Right lobe of liver (tissue), 6 donors: ENCODE measurements around the gene PLCB1. TPM values are rescaled to one million over a fixed set of nuclear protein-coding genes. Genes with fewer than 3 reads are reported as not detected.

Source experiments
- ATAC-seq, 4 donors: fragments of 200-7000 bp; cut with Tn5 transposase; one replicate each; pipeline ENCODE4 v1.9.1; 2020; ENCODE audit warnings: mild to moderate bottlenecking in 4 of 4, moderate library complexity in 4 of 4
- DNase-seq, 3 donors: peaks; one replicate each; pipeline ENCODE4 v3.0.0-alpha.2; 2020
- H3K27ac ChIP-seq, 3 donors: fragments of 200-600 bp; one replicate each; pipeline ENCODE4 v1.8.0; 2022
- H3K27me3 ChIP-seq, 2 donors: fragments of 200-600 bp; one replicate each; pipeline ENCODE4 v1.8.0; 2022
- H3K36me3 ChIP-seq, 4 donors: fragments of 200-600 bp; sonication (generic) in 1 of 4; one replicate each; pipeline versions ENCODE4 v1.5.1 to v1.8.0; 2017 to 2022; ENCODE audit warnings: control low read depth in 1 of 4
- H3K4me1 ChIP-seq, 4 donors: fragments of 200-600 bp; sonication (generic) in 1 of 4; one replicate each; pipeline versions ENCODE4 v1.5.1 to v1.8.0; 2017 to 2022; ENCODE audit warnings: control low read depth in 1 of 4
- H3K4me3 ChIP-seq, 3 donors: fragments of 200-600 bp; one replicate each; pipeline ENCODE4 v1.8.0; 2022
- H3K9me3 ChIP-seq, 4 donors: fragments of 200-600 bp; sonication (generic) in 1 of 4; one replicate each; pipeline versions ENCODE4 v1.5.1 to v1.8.0; 2017 to 2022; ENCODE audit warnings: control low read depth in 1 of 4
- POLR2A ChIP-seq: fragments of 450-650 bp; IDR thresholded peaks from one replicate; pipeline ENCODE4 v1.6.1; 2017; ENCODE audit warnings: antibody characterized with exemption, mild to moderate bottlenecking
- WGBS: methylation state at CpG from one replicate; pipeline ENCODE4 v1.1.6; 2018; ENCODE audit warnings: low coverage, low lambda C conversion rate; ENCODE audit not compliant: insufficient coverage; ENCODE audit errors: missing lambda C conversion rate; 5-methylcytosine and 5-hydroxymethylcytosine counted together
- intact Hi-C, 2 donors: fragments of 100-400 bp; cut with DNase I; formaldehyde crosslinking; loops; one replicate each; pipeline versions ENCODE4 v1.11.2 to v1.14.1; 2022
- total RNA-seq, 6 experiments: library from RNA; depleted of rRNA in 2 of 6; stranded (reverse); fragments of >200 nt in 2 of 6; fragmentation: NEBNext Ultra II Directional in 3 of 6; extraction: Animal tissue kit (Norgen Biotek cat#: 25700) in 3 of 6; gene quantifications; one replicate each; pipeline versions ENCODE4 v1.1.0 to v1.2.4, GENCODE V29; 2016 to 2023
- TF ChIP-seq, protein P1 (sequence below), 4 donors: fragments of 200-600 bp in 3 of 4; fragments of 450-650 bp in 1 of 4; IDR thresholded peaks; one replicate each; pipeline versions ENCODE4 v1.5.1 to v1.8.0; 2016 to 2022; ENCODE audit warnings: antibody characterized with exemption in 4 of 4, mild to moderate bottlenecking in 2 of 4
- donor health status: DM: no; HTN: yes; CAD: no.
- donor health status: DM: no; HTN: no; CAD: no.
- donor health status: DM: no; HTN: no; CAD: no.
- donor health status: DM: no; HTN: yes; CAD: no.
- donor health status: DM: no; HTN: yes; CAD: no.

The PLCB1 gene
- total RNA-seq, 6 experiments from 2014 or later, result 5.0 to 9.9 (median 5.7) TPM

GRCh38 chr20:8803065-8803464 is 671.0 kb downstream of the PLCB1 start:
- ATAC-seq (peak in 3 of 4 donors; percentile 29 to 48 (median 38)), DNase-seq (no peak)
- H3K4me1 ChIP-seq, result no peaks in the 10 kb centered on the region
- no peaks in the 10 kb centered on the region for H3K9me3 ChIP-seq
- WGBS, result 46% methylated on average over 1 of the region's 2 CpGs
- no peak overlapping the region for H3K27ac ChIP-seq
- intact Hi-C loops, result no loop called here
- no peaks in the 10 kb centered on the region for H3K27me3 ChIP-seq
- no peaks in the 10 kb centered on the region for H3K36me3 ChIP-seq
- no peak for TF ChIP-seq POLR2A
- TF ChIP-seq, protein P1, sequence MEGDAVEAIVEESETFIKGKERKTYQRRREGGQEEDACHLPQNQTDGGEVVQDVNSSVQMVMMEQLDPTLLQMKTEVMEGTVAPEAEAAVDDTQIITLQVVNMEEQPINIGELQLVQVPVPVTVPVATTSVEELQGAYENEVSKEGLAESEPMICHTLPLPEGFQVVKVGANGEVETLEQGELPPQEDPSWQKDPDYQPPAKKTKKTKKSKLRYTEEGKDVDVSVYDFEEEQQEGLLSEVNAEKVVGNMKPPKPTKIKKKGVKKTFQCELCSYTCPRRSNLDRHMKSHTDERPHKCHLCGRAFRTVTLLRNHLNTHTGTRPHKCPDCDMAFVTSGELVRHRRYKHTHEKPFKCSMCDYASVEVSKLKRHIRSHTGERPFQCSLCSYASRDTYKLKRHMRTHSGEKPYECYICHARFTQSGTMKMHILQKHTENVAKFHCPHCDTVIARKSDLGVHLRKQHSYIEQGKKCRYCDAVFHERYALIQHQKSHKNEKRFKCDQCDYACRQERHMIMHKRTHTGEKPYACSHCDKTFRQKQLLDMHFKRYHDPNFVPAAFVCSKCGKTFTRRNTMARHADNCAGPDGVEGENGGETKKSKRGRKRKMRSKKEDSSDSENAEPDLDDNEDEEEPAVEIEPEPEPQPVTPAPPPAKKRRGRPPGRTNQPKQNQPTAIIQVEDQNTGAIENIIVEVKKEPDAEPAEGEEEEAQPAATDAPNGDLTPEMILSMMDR (IDR thresholded peaks at IDR 0.05), result no peak
- H3K4me3 ChIP-seq, result no peak overlapping the region

DNA sequence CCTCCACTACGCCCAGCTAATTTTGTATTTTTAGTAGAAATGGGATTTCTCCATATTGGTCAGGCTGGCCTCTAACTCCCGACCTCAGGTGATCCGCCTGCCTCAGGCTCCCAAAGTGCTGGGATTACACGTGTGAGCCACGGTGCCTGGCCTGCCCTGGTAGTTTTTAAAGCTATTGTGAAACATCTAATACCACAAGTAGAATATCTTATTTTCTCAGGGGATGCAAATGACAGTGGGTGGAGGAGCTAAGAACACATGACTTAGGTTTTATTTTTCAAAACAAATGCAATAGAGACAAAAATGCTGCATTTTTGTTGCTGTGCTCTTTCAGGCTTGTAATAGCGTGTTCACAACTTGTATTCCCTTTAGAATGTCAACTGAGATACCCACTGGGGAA is 671.9 kb downstream of the PLCB1 start:
- Histone ChIP-seq H3K4me1 (peaks cover 0 to 2% (median 0%) of the 10 kb centered on the region in 4 donors), H3K36me3 (no peaks in the 10 kb centered on the region), H3K27me3 (no peaks in the 10 kb centered on the region), H3K9me3 (no peaks in the 10 kb centered on the region), H3K27ac (no peak overlapping the region), H3K4me3 (no peak overlapping the region)
- no peak for DNase-seq
- intact Hi-C loops, result no loop called here
- 73% methylated on average over 6 of the region's 6 CpGs for WGBS
- TF ChIP-seq, protein P1 (IDR thresholded peaks at IDR 0.05), result no peak
- TF ChIP-seq POLR2A, result no peak
- ATAC-seq, result no peak

GRCh38 chr20:8805737-8806442 is 673.8 kb downstream of the PLCB1 start:
- 76% methylated on average over 6 of the region's 6 CpGs for WGBS
- ATAC-seq, result no peak

GRCh38 chr20:8807480-8808201 is 675.6 kb downstream of the PLCB1 start:
- H3K27ac ChIP-seq, result no peak overlapping the region
- peaks cover 0 to 9% (median 2%) of the 10 kb centered on the region in 4 donors for H3K4me1 ChIP-seq
- TF ChIP-seq, protein P1 (IDR thresholded peaks at IDR 0.05), result no peak
- no peaks in the 10 kb centered on the region for H3K27me3 ChIP-seq
- intact Hi-C loops, result no loop called here
- no peak for ATAC-seq
- no peaks in the 10 kb centered on the region for H3K36me3 ChIP-seq
- no peak for DNase-seq
- H3K9me3 ChIP-seq, result no peaks in the 10 kb centered on the region
- 79% methylated on average over 4 of the region's 4 CpGs for WGBS
- no peak overlapping the region for H3K4me3 ChIP-seq

More at GRCh38 chr20:8805737-8806442, 673.8 kb downstream of the PLCB1 start:
- no peaks in the 10 kb centered on the region for H3K27me3 ChIP-seq
- intact Hi-C loops, result no loop called here
- H3K4me3 ChIP-seq, result no peak overlapping the region
- no peak overlapping the region for H3K27ac ChIP-seq
- TF ChIP-seq, protein P1 (IDR thresholded peaks at IDR 0.05), result no peak
- no peak for TF ChIP-seq POLR2A
- no peak for DNase-seq
- H3K36me3 ChIP-seq, result no peaks in the 10 kb centered on the region
- H3K9me3 ChIP-seq, result no peaks in the 10 kb centered on the region
- peaks cover 0 to 9% (median 2%) of the 10 kb centered on the region in 4 donors for H3K4me1 ChIP-seq
